ENCODE measurements around the gene SLC27A3.

GRCh38 chr1:153805042-153805745, 30.0 kb downstream of the SLC27A3 start:
- TF ChIP-seq CTCF (IDR thresholded peaks at IDR 0.05) (no peak), POLR2A (IDR thresholded peaks at IDR 0.05) (no peak), POLR2AphosphoS5 (IDR thresholded peaks at IDR 0.05) (no peak), EP300 (IDR thresholded peaks at IDR 0.05) (no peak)

Measured in suprapubic skin (tissue), 4 donors.